Ureter (tissue), 1 donor: ENCODE data around the gene MYL3. TPM values are rescaled to one million over a fixed set of nuclear protein-coding genes. Genes with fewer than 3 reads are reported as not detected.

Experiments used
- DNase-seq: peaks from one replicate; pipeline ENCODE4 v3.0.0-alpha.2; 2020; ENCODE audit warnings: low spot score
- total RNA-seq: library from RNA; stranded (reverse); gene quantifications from one replicate; pipeline ENCODE4 v1.2.4, GENCODE V29; 2023
- donor health status: DM: yes; HTN: yes; CAD: no.

Gene MYL3
- total RNA-seq, 1 donor from 2014 or later, result 4.6 TPM

DNA sequence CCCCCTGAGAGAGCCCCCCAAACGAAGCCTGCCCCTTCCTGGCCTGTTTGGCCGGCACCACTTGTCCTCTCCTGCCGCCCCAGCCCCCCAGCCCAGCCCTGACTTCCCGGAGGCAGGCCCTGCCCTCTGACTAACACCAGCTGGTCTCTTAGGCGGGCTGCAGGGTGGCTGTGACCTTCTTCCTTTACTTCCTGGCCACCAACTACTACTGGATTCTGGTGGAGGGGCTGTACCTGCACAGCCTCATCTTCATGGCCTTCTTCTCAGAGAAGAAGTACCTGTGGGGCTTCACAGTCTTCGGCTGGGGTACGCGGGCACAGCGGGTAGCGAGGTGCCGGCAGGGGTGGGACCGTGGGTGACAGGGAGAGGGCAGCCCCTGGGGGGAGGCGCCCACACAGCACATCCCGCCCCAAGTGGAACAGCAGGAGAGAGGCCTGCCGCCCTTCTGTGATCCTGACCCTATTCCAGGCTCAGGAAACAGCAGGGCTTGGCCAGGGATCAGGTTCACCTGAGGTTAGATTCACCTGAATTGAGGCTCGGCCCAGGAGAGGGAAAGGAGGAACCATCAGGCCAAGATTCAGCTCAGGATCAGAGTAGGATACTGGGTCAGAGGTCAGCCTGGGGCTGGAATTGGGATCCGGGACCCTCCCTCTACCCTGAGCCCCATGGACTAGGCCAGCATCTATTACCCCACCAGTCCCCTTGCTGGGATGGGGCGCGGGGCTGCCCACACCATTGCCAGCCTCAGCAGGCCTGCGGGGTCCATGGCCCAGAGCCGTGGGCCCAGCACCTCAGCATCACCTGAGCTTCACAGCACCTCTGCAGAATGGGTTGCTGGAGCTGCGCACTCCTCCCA is 36.1 kb upstream of the MYL3 start:
- DNase-seq, result no peak

DNA sequence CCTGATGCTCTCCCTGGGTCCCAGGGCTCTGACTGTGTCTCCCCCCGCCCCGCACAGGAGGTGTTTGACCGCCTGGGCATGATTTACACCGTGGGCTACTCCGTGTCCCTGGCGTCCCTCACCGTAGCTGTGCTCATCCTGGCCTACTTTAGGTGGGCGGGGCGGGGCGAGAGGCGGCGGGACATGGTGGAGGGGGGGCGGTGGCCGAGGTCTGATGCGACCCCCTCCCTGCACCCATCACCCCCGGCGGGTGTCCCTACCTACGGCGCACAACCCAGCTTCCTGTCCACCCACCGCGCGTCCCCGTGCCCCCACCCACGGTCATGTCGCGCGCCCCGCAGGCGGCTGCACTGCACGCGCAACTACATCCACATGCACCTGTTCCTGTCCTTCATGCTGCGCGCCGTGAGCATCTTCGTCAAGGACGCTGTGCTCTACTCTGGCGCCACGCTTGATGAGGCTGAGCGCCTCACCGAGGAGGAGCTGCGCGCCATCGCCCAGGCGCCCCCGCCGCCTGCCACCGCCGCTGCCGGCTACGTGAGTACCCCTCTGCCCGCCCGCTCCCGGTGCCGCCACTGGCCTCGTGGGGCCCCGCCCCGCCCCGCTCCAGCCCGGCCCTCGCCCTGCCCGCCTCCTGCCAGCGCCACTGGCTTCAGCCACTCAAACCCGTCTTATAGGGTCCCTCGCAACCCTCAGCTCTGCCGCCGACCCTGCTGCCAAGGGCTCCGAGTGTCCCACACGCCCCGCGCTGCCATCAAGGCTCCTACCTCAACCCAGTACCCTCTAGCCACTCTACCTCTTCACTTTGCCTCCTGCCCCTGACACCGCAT is 35.3 kb upstream of the MYL3 start:
- no peak for DNase-seq

DNA sequence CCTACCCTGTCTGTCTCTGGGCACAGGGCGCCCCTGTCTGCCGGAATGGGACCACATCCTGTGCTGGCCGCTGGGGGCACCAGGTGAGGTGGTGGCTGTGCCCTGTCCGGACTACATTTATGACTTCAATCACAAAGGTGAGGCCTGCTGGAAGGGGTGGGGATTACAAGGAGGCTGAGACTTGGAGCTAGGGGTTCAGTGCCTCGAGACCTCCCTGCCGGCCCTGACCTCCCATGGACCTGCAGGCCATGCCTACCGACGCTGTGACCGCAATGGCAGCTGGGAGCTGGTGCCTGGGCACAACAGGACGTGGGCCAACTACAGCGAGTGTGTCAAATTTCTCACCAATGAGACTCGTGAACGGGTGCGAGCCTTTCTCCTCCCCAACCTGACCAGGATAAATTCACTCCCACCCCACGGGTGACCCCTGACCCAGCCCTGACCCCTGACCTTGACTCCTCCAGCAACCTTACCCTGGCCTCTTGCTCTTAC is 34.6 kb upstream of the MYL3 start:
- no peak for DNase-seq

DNA sequence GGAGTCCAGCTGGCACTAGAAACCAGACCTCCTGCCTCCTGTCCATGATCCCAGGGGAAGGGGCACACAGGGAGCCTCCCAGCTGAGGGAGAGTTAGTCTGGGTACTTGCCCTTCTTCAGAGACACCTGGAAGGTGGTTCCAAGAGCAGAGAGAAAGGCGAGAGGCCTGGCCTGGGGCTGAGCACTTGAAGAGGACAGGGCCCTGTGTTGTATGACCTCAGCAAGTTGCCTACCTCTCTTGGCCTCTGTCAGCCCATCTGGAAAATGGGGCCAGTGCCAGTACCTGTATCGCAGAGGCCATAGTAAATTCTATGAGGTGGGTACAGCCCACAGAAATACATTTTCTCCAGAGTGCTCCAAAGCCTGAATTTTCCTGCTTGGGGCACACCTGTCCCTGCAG is 33.8 kb upstream of the MYL3 start:
- DNase-seq, result no peak

DNA sequence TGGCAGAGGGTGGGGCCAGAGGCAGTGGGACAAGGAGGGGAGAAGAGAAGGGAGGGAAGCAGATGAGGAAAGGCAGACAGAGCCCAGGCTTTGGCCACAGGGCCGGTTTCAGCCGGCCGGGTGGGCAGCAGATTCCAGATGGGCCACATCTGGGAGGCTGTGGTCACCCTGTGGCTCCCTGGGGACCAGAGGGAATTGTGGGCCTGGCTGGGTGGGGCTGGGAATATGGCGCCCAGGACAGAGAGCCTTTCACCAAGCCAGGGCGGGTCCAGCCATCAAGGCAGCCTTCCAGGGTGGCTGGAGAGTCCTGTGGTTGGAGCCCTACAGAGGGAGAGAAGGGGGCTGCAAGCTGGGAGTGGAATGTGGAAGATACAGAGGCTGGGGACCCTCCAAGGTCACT is 33.1 kb upstream of the MYL3 start:
- DNase-seq, result no peak

DNA sequence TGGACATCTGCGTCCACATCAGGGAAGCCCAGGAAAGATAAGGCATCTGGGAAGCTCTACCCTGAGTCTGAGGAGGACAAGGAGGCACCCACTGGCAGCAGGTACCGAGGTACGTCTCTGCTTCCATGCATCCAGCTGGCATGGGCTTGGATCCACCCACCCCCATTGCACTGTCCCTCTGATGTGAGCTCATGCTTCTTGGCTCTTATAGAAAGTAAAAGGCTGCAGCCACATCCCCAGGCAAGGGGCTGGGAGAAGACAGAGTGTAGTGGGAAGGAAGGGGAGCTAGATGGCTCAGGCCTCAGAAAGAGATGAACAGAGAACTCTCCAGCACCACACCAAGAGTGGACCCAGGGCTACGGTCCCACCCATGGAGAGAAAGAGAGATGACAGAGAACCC is 32.5 kb upstream of the MYL3 start:
- DNase-seq, result no peak

DNA sequence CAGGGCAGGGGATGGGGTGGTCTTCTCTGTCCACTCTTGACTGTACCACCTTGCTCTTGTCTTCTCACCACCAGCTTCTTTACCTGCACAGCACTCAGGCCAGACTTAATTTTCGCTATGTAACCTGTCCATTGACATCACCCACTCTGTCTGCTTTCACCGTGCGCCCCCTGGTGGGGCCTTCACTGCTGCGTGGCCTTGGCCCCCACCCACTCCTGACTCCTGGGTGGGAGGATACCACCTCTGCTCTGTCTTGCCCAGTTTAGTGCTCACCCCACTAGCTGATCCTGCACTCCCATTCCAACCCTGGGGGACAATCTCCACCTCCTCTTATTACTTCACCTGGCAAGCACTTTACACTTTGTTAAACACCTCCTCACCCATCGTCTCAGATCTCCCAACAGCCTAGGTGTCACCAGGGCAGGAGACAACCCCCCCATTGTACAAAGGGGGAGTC is 32.0 kb upstream of the MYL3 start:
- no peak for DNase-seq

DNA sequence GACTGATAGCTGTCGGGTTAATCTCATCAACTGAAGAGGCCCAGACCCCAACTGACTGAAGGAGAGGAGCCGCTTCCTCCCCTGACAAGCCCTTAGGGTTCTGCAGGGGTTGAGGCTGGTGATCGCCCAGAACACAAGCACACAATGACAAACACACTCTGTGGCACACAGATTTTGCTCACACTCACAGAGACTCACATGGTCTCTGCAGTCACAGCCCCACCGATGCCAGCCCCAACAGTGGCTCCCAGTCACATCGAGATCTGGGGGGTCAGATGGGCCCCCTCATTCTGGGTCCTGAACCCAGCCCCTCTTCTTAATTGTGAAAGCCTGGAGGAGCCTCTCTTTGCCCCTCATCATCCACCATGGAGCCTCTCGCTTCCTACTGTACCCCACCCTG is 31.0 kb upstream of the MYL3 start:
- no peak for DNase-seq

DNA sequence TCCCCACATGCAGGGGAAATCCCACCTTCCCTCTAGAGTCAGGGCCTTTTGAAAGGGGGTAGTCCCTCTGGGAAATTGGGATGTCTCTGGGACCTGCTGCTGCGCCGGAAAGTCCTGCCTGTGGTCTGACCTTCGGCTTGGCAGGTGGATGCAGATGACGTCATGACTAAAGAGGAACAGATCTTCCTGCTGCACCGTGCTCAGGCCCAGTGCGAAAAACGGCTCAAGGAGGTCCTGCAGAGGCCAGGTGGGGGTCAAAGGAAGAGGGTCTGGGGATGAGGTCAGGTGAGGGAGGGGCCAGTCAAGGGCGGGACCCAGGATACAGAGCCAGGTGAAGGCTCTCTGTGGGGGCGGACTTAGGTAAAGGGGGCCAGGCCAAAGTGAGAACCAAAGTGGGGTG is 30.5 kb upstream of the MYL3 start:
- no peak for DNase-seq

DNA sequence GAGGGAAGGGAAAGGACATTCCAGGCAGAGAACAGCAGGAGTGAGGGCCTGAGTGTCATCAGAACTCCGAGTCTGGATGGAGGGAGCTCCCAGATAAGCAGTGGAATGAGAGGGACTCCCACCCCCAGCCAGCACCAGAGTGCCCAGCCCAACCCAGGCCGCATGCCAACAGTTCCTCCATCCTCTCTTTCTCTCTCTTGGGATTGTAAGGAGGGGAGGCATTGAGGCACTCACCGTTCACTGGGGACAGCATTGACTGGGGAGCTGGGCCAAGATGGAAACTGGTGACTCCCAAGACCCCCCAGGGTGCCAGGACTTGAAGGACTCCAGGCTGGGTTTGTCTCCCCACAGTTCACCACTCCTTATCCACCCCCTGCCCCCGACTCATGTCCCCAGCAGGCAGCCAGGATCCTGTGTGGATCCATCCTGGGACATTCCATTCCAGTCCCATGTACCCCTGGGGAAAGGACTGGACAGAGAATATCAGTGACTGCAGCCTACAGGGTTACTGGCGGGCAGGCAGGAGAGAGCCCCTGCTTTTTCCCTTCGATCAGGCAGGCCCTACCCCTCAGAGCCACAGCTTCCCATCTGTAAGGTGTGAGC is 30.0 kb upstream of the MYL3 start:
- DNase-seq, result no peak

DNA sequence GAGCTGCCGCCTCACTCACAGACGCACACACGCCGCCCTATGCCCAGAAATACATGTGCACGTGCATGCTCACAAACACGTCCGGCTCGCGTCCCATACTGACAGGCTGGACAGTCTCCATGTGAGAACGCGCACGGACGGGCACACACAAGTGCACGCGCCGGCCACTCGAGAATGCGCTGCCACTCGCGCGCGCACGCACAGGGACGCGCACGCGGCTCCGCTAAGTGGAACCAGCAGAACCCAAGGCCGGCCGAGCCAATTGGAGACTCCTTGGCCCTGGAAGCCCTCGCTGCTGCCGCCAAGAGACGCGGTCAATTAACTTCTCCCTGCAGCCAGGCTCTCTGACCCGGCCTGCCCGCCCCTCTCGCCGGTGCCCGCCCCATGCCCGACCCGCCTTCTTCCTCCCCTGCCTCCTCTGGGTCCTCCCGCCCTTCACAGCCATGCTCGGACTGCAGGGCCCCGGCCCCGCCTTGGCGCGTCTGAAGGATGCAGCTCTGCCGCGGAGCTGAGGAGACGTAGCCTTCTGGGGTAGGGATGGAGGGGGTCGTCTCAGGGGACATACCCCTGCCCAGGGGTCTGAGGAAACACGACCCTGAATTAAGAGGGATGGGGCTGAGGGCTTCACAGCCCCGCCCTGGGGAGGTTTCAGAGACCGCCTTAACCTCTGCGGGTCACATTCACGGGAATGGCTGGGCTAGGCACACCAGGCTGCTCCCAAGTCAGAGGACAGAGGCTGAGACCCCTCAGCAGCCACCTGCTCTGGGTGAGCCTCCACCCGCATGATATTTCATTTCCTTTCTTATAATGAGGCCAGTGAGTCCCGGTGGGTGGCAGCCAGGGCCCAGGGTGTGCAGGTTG is 29.3 kb upstream of the MYL3 start:
- peak; percentile 86 for DNase-seq

DNA sequence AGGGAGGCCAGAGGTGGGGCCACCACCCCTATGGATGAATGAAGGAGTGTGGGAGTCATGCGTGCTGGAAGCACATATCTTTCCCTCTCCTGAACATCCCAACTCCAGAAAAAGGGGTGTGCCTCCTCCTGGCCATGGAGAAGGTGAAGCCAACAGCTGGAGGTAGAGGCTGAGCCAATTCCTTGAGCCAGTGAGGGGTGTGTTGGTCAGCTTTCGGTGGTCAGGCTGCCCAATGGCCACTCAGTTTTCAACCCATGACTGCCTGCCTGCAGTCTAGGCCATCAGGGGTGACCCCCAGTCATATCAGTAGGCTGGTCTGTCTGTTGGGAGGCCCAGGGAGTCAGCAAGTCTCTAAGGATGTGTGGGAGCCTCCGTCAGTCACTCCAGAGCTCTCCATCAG is 27.9 kb upstream of the MYL3 start:
- no peak for DNase-seq

DNA sequence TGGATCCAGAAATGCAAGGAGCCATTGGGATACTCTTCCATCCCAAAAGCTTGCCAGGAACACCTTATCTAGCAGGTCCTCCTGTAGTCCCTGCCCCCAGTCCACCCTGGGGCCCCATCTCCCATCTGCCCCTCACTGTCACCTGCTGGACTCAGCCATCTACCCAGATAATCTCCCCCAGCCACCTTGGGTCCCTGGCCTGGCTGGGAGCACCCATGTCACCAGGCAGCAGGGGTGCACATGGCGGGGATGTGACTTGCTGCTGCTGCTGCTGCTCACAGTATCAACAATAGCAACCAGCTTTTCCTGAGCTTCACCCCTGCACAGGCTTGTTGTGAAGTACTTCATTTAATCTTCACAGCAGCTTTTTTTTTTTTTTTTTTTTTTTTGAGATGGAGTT is 26.9 kb upstream of the MYL3 start:
- DNase-seq, result no peak

DNA sequence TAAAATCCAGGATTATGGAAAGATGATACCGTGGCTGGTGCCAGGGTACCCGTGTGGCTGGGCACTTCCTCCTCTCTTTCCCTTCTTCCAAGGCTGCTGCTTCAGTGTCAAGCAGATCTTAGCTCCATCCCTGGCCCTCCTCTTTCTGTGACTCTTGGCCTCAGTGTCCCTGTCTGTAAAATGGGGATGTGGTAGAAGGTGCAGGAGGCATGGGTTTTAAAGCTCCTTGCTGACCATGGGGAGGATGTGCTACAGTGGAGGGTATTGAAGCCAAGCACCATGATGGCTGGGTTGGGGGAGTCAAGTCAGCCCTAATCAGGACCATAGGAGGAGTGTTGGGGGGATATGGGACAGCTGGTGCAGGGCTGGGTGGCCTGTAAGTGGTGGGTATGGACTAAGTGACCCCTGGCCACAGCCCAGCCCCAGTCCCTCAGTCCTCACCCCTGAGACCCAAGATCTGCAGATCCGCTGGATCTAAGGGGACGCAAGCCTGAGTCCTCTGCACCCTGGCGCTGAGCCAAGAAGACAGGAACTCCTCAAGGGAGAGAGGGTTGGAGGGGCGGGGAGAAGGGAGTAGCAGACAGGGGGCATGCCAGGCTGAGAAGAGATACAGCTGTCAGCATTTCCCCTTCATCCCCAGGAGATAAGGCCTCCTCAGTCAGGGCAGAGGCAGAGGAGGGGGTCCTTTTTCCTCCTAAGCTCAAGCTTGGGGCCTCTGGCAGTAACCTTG is 26.3 kb upstream of the MYL3 start:
- DNase-seq, result no peak

DNA sequence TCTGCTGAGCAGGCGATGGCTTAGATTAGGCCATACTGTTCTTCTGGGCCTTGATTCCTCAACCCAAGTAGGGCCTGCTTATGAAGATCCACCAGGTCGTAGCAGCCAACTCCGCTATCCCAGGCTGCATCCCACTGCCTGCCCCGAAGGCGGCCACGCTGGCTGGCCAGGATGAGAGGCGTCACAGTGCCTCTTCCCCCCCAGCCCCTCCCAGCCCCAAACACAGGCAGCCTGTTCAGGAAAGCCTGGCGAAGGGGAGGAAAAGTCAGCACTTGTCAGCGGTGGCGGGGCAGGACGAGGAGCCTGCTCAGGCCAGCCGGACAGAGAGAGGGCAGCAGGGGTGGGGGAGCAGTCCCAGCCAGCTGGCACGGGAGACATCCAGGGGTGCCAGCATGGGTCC is 25.5 kb upstream of the MYL3 start:
- no peak for DNase-seq

DNA sequence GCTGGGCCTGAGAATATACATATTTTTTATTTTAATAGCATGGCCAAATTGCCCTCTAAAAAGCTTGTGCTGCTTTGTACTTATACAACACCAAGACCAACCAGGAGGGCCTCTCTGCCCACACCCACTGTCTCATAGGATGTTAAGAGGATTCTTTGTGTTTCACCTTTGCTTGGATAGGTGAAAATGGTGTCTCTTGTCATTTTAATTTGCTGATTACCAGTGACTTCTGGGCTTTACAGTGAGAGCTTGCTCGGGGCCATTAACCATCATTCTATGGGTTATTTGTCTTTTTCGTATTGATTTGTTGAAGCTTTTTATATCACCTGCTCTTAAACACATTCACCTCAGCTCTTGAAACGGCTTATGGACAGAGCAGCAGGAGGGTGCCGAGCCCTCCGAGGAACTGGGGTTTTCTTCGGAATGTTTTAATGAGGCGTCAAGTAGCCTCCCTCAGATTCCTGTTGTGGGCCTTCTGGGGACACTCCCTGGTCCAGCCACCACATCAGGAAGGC is 24.8 kb upstream of the MYL3 start:
- no peak for DNase-seq

DNA sequence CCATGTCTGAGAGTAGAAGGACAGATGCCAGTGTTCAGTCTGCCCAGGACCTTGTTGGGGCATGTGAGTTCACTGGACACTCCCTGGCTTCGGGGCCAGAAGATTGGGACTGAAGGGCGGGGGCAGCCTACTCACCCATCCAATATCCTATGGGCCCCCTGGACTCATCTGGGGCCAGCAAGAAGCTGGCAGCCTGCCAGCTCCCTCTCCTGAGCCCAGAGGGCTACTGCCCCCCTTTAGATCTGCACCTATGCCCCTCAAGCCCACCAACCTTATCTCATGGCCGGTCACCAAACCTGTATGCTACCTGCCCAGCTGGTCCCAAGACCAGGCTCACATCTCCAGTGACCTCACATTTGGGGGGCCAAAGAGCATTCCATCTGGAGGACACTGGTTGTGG is 22.4 kb upstream of the MYL3 start:
- DNase-seq, result no peak

DNA sequence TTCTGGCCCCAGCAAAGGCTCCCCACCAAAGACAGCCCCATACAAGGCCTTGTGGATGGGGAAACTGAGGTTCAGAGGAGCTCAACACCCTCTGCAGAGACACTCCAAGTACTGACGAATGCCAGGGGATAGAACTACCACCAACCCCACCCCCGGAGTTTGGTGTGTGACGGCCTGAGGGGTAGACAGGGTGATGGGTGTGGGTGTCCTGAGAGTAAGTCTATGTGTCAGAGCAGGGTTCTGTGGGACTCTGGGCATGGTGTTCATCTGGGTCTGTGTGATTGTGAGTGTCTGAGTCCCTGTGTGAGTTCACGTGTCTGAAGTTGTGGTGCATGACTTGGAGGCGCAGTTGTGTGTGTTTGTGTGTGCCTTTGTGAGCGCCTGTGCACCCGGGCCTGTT is 21.7 kb upstream of the MYL3 start:
- DNase-seq, result no peak

DNA sequence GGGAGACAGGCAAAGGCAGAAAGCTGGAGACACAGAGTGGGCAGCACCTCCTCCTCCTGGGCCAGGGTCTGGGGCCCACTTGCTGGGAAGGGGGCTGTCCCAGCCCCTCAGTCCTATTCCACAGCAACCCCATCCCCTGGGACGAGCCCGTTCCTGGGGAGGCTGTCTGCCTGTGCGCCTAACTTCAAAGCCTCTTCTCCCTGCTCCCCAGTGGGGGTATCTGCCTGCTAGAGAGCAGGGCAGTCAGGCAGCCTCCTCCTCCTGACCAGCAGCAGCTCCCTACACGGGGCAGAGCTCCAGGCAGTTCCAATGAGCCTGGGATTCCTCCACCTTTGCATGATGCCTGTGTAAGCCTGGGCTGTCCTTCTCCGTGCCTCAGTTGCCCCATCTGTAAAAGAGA is 21.2 kb upstream of the MYL3 start:
- DNase-seq, result no peak

DNA sequence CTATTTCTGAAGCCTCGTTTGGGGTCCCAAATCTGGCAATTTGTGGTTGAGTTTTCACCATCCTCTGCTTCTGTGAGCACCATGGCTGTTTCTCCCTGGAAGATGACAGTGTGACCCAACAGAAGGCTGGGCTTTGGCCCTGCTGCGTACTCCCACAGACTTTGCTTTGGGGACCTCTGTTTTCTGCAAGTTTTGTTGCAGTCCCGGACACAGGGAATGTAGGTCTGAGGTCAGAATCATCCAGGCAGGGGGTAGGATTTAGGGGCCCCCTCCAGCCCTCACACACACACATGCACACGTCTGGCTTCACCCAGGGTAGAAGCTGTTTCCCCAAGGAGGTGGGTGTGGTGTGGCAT is 20.6 kb upstream of the MYL3 start:
- DNase-seq, result no peak
